Right atrium auricular region (tissue), 2 donors: ENCODE measurements around the gene POLR3E. TPM values are rescaled to one million over a fixed set of nuclear protein-coding genes. Genes with fewer than 3 reads are reported as not detected.

Experiments used
- DNase-seq: peaks from one replicate; pipeline ENCODE4 v3.0.0-alpha.2; 2019; ENCODE audit warnings: low spot score
- H3K27ac ChIP-seq, 2 donors: fragments of 200-600 bp; sonication (generic); 1 replicate in 1 of 2; 2 replicates in 1 of 2; pipeline ENCODE4 v1.5.1; 2016 to 2019
- H3K27me3 ChIP-seq, 2 donors: fragments of 200-600 bp; sonication (generic); one replicate each; pipeline versions ENCODE4 v1.5.1 to v1.6.0; 2017 to 2019
- H3K36me3 ChIP-seq: fragments of 200-600 bp; sonication (generic); one replicate; pipeline ENCODE4 v1.5.1; 2016
- H3K4me1 ChIP-seq, 2 donors: fragments of 200-600 bp; sonication (generic); one replicate each; pipeline versions ENCODE4 v1.5.1 to v1.6.0; 2017 to 2019
- H3K4me3 ChIP-seq, 2 donors: fragments of 200-600 bp; sonication (generic); 1 replicate in 1 of 2; 2 replicates in 1 of 2; pipeline ENCODE4 v1.5.1; 2017 to 2019; ENCODE audit warnings: mild to moderate bottlenecking in 1 of 2, moderate library complexity in 1 of 2
- H3K9me3 ChIP-seq, 2 donors: fragments of 200-600 bp; sonication (generic); one replicate each; pipeline ENCODE4 v1.5.1; 2019
- total RNA-seq, 2 donors: library from RNA; depleted of rRNA; stranded (reverse); fragments of >200 nt; gene quantifications; one replicate each; pipeline ENCODE4 v1.1.0, GENCODE V29; 2016
- TF ChIP-seq, protein P1 (sequence below), 2 donors: fragments of 200-600 bp; sonication (generic); IDR thresholded peaks; one replicate each; pipeline ENCODE4 v1.5.1; 2019; ENCODE audit warnings: antibody characterized with exemption in 2 of 2

POLR3E gene
- total RNA-seq, 2 donors from 2014 or later = 30.3 to 31.1 TPM

DNA sequence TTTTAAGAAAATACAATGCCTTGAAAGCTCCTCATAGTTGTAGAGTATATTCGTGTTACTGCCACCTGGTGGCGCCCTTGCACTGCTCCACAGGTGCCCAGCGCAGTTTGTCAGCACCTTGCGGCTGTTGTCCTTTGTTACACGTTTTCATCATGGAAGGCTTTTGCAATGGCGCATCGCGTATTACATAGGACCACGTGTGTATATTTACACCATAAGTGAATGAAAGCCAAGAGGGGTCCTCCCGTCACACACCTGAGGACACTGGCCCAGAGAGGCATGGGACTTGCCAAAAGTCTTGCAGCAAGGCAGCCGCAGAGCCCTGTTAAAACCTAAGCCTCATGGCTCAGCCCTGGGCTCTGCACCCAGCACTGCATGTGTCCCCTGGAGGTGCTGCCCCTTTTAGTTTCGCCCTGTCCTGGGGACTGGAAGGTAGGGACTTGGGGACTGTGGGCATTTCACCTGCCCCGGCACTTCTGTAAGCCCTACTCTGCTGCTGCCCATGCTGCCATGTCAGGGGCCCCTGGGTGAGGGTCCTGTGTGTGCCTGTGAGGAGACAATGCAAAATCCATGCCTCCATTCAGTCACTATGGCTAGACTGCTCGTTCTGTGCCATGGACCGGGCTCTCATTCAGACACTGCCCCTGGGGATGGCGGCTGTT is 24.3 kb downstream of the POLR3E start:
- H3K4me3 ChIP-seq = no peak overlapping the region
- H3K27ac ChIP-seq = no peak overlapping the region
- no peaks in the 10 kb centered on the region for H3K9me3 ChIP-seq
- peaks cover 91% of the 10 kb centered on the region for H3K36me3 ChIP-seq
- peaks cover 0 to 4% of the 10 kb centered on the region in 2 donors for H3K4me1 ChIP-seq
- H3K27me3 ChIP-seq = no peaks in the 10 kb centered on the region
- TF ChIP-seq, protein P1, sequence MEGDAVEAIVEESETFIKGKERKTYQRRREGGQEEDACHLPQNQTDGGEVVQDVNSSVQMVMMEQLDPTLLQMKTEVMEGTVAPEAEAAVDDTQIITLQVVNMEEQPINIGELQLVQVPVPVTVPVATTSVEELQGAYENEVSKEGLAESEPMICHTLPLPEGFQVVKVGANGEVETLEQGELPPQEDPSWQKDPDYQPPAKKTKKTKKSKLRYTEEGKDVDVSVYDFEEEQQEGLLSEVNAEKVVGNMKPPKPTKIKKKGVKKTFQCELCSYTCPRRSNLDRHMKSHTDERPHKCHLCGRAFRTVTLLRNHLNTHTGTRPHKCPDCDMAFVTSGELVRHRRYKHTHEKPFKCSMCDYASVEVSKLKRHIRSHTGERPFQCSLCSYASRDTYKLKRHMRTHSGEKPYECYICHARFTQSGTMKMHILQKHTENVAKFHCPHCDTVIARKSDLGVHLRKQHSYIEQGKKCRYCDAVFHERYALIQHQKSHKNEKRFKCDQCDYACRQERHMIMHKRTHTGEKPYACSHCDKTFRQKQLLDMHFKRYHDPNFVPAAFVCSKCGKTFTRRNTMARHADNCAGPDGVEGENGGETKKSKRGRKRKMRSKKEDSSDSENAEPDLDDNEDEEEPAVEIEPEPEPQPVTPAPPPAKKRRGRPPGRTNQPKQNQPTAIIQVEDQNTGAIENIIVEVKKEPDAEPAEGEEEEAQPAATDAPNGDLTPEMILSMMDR (IDR thresholded peaks at IDR 0.05) = peak; percentile 71 to 93
- DNase-seq = peak; percentile 72

DNA sequence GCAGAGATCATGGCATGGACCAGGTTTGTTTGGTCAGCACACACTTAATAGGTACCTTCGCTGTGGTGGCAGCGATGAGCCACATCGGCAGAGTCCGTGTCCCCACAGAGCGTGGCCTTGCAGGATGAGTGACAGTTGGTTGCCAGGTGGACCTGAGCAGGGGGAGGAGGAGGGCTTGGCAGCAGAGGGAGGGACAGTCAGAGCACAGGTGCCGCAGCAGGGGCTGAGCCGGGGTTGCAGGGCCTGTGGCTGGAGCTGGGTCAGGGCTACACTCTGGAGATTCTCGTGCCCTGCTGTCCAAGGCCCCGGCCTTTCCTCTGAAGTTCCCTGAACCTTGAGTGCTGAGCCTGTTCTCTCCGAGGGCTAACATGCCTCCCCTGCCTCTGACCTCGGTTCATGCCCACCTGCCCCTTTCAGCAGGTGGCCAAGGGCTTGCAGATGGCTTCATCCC is 24.8 kb downstream of the POLR3E start:
- TF ChIP-seq, protein P1 (IDR thresholded peaks at IDR 0.05) = no peak
- Histone ChIP-seq H3K4me3 (no peak overlapping the region), H3K27me3 (no peaks in the 10 kb centered on the region), H3K36me3 (peaks cover 91% of the 10 kb centered on the region), H3K4me1 (peaks cover 0 to 4% of the 10 kb centered on the region in 2 donors), H3K27ac (no peak overlapping the region), H3K9me3 (no peaks in the 10 kb centered on the region)
- no peak for DNase-seq

GRCh38 chr16:22322741-22323140 is 25.5 kb downstream of the POLR3E start:
- H3K27ac ChIP-seq = no peak overlapping the region
- H3K4me1 ChIP-seq = peaks cover 0 to 4% of the 10 kb centered on the region in 2 donors
- H3K36me3 ChIP-seq = peaks cover 91% of the 10 kb centered on the region
- no peaks in the 10 kb centered on the region for H3K9me3 ChIP-seq
- TF ChIP-seq, protein P1 (IDR thresholded peaks at IDR 0.05) = no peak
- H3K27me3 ChIP-seq = no peaks in the 10 kb centered on the region
- no peak for DNase-seq
- H3K4me3 ChIP-seq = no peak overlapping the region

- TF ChIP-seq, protein P1 (IDR thresholded peaks at IDR 0.05) = no peak
- Histone ChIP-seq H3K27ac (no peak overlapping the region), H3K27me3 (no peaks in the 10 kb centered on the region), H3K9me3 (no peaks in the 10 kb centered on the region), H3K4me1 (peaks cover 0 to 4% of the 10 kb centered on the region in 2 donors), H3K36me3 (peaks cover 92% of the 10 kb centered on the region), H3K4me3 (no peak overlapping the region)
- DNase-seq = no peak
Observed at GRCh38 chr16:22323173-22323958, 26.2 kb downstream of the POLR3E start.

DNA sequence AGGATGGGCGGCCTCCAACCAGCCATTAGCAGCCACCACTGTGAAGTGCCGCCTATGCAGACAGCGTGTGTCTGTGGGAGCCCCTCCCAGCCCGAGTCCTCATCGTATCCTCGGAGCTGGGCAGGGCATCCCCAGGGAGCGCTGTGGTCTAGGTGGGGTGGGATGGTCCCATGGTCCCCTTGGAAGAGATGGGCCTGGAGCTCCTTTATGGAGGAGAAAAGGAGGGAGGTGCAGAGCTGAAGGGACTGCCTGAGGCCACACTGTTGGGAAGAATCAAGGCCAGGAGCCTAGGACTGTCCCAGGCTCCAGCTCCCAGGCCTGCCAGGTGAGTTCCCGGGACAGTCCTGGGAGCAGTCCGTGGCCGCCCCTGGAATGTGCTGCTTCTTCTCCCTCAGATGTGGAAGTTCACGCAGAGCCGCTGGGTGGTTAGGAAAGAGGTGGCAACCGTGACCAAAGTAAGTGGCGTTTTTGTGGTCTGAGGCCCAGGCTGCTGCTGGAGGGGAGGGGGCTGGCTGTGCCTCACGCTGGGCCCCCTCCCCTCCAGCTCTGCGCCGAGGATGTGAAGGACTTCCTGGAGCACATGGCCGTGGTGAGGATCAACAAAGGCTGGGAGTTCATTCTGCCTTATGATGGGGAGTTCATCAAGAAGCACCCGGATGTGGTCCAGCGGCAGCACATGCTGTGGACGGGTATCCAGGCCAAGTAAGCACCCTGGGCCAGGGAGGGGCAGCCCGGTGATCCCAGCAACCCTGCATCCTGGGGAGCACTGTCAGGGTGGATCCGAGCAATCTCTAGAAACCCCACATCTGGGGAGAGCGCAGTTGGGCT is 27.0 kb downstream of the POLR3E start:
- H3K4me1 ChIP-seq = peaks cover 0 to 4% of the 10 kb centered on the region in 2 donors
- H3K27me3 ChIP-seq = no peaks in the 10 kb centered on the region
- no peaks in the 10 kb centered on the region for H3K9me3 ChIP-seq
- no peak overlapping the region for H3K27ac ChIP-seq
- TF ChIP-seq, protein P1 (IDR thresholded peaks at IDR 0.05) = no peak
- no peak overlapping the region for H3K4me3 ChIP-seq
- DNase-seq = no peak
- H3K36me3 ChIP-seq = peaks cover 92% of the 10 kb centered on the region
